GM12878 (cell line): Measurements from ENCODE around the gene ADGRV1.

Experiments
- CHD4 ChIP-seq: fragments of 200-600 bp; sonication (generic); IDR thresholded peaks from 2 replicates; pipeline ENCODE4 v1.6.1; 2016; ENCODE audit warnings: mild to moderate bottlenecking
- ESRRA ChIP-seq: IDR thresholded peaks from 2 replicates; pipeline ENCODE4 v1.6.1; 2012; ENCODE audit warnings: mild to moderate bottlenecking, low read length, improper control_type of control experiment
- EZH2 ChIP-seq: IDR thresholded peaks from 2 replicates; pipeline ENCODE4 v1.6.1; 2012; ENCODE audit warnings: low read depth, mild to moderate bottlenecking, control low read depth, inconsistent platforms, low read length, borderline replicate concordance; ENCODE audit not compliant: control insufficient read depth
- LARP7 ChIP-seq: fragments of 450-650 bp; IDR thresholded peaks from 2 replicates; pipeline ENCODE4 v1.6.1; 2017; ENCODE audit warnings: mild to moderate bottlenecking
- NRF1 ChIP-seq: conservative IDR thresholded peaks from 2 replicates; pipeline ENCODE4 v1.6.1; 2011; ENCODE audit warnings: mild to moderate bottlenecking, low read depth, low read length, improper control_type of control experiment
- RAD21 ChIP-seq: IDR thresholded peaks from 2 replicates; pipeline ENCODE4 v1.6.1; 2011; ENCODE audit warnings: mild to moderate bottlenecking, low read depth, low read length, moderate library complexity; ENCODE audit not compliant: insufficient read depth
- SIX5 ChIP-seq: IDR thresholded peaks from 2 replicates; pipeline ENCODE4 v1.6.1; 2011; ENCODE audit warnings: mild to moderate bottlenecking, low read depth, low read length, moderate library complexity; ENCODE audit not compliant: severe bottlenecking
- TAF1 ChIP-seq: IDR thresholded peaks from 2 replicates; pipeline ENCODE4 v1.6.1; 2011; ENCODE audit warnings: mild to moderate bottlenecking, low read depth, low read length, borderline replicate concordance
- TCF3 ChIP-seq: IDR thresholded peaks from 2 replicates; pipeline ENCODE4 v1.6.1; 2012; ENCODE audit warnings: low read depth, mild to moderate bottlenecking, low read length, borderline replicate concordance; ENCODE audit not compliant: insufficient read depth
- TF ChIP-seq, protein P1 (sequence below): fragments of 450-650 bp; IDR thresholded peaks from 2 replicates; pipeline ENCODE4 v1.6.1; 2017; ENCODE audit warnings: mild to moderate bottlenecking, moderate library complexity
- TF ChIP-seq, protein P2 (sequence below): IDR thresholded peaks from 2 replicates; pipeline ENCODE4 v1.6.1; 2011; ENCODE audit warnings: borderline replicate concordance, low read depth, mild to moderate bottlenecking, moderate library complexity, mixed read lengths, low read length; ENCODE audit not compliant: insufficient read depth; ENCODE audit errors: extremely low read length

DNA sequence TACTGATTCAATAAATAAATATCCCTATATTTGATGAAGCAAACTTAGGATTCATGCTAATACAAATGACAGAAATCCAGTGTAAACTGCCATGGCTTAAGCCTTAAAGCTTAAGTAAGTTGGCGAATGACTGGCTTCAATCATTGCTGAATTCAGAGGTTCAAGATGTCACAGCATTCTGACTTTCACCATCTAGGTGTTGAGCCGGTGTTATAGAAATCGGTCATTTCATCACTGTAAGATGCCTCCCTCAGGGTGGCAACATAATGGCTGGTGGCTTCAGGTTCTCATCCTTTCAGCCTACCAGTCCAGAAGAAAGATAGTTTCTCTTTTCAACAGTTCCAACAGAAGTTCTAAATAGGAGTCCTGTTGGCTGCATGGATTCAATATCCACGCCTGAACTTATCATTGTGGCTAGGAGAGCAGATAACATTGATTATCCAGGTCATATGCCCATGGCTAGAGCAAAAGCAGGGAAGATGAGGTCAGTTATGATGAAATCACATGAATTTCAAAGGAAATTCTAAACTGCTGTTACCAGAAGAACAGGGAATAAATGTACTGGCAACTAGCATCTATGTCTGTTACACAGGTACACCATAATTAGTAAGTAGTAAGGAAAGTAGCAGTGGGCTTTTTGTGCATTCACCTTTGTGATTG, 460.2 kb downstream of the ADGRV1 start:
- no peak for TF ChIP-seq SIX5
- TF ChIP-seq TAF1: no peak
- TF ChIP-seq EZH2: no peak
- no peak for TF ChIP-seq NRF1
- TF ChIP-seq CHD4: no peak
- TF ChIP-seq TCF3: no peak
- no peak for TF ChIP-seq LARP7
- TF ChIP-seq, protein P1, sequence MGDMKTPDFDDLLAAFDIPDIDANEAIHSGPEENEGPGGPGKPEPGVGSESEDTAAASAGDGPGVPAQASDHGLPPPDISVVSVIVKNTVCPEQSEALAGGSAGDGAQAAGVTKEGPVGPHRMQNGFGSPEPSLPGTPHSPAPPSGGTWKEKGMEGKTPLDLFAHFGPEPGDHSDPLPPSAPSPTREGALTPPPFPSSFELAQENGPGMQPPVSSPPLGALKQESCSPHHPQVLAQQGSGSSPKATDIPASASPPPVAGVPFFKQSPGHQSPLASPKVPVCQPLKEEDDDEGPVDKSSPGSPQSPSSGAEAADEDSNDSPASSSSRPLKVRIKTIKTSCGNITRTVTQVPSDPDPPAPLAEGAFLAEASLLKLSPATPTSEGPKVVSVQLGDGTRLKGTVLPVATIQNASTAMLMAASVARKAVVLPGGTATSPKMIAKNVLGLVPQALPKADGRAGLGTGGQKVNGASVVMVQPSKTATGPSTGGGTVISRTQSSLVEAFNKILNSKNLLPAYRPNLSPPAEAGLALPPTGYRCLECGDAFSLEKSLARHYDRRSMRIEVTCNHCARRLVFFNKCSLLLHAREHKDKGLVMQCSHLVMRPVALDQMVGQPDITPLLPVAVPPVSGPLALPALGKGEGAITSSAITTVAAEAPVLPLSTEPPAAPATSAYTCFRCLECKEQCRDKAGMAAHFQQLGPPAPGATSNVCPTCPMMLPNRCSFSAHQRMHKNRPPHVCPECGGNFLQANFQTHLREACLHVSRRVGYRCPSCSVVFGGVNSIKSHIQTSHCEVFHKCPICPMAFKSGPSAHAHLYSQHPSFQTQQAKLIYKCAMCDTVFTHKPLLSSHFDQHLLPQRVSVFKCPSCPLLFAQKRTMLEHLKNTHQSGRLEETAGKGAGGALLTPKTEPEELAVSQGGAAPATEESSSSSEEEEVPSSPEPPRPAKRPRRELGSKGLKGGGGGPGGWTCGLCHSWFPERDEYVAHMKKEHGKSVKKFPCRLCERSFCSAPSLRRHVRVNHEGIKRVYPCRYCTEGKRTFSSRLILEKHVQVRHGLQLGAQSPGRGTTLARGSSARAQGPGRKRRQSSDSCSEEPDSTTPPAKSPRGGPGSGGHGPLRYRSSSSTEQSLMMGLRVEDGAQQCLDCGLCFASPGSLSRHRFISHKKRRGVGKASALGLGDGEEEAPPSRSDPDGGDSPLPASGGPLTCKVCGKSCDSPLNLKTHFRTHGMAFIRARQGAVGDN: no peak
- TF ChIP-seq RAD21: no peak
- TF ChIP-seq, protein P2, sequence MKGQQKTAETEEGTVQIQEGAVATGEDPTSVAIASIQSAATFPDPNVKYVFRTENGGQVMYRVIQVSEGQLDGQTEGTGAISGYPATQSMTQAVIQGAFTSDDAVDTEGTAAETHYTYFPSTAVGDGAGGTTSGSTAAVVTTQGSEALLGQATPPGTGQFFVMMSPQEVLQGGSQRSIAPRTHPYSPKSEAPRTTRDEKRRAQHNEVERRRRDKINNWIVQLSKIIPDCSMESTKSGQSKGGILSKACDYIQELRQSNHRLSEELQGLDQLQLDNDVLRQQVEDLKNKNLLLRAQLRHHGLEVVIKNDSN: no peak
- TF ChIP-seq ESRRA: no peak
